Body of pancreas (tissue), 4 donors: ENCODE results near the gene CDH22.

Experiments used
- CTCF ChIP-seq, 7 experiments: fragments of 450-650 bp in 4 of 7; fragments of 200-600 bp in 3 of 7; sonication (generic) in 3 of 7; IDR thresholded peaks; one replicate each; pipeline ENCODE4 v1.5.1; 2016 to 2019; ENCODE audit warnings: antibody characterized with exemption in 7 of 7
- POLR2A ChIP-seq, 3 donors: fragments of 450-650 bp; IDR thresholded peaks; one replicate each; pipeline ENCODE4 v1.6.1; 2016; ENCODE audit warnings: antibody characterized with exemption in 3 of 3, mild to moderate bottlenecking in 2 of 3

DNA sequence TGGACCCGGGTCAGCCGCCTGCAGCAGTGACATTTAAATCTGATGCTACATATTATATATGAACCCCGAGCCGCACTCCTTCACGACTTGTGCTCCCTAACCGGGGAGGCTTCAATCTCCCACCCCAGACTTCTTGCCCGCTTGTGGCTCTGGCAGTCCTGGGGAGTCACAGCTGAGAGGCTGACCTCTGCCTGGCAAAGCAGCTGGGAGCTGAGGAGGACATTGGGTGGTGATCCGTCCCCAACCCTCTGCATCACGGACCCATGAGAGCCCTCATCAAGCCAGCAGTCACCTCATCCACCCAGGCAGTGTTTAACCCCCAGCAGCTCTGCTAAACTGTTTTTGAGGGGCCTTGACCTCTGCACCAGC is 33.7 kb upstream of the CDH22 start:
- TF ChIP-seq CTCF (IDR thresholded peaks at IDR 0.05) (no peak), POLR2A (IDR thresholded peaks at IDR 0.05) (no peak)
